HEK293 (cell line): ENCODE data around the gene TAOK3.

ENCODE experiments used
- CTCF ChIA-PET: fragments of 350-600 bp; formaldehyde crosslinking; extraction: SDS; loops from one replicate; lab custom pipeline; 2021; ENCODE audit warnings: antibody characterized with exemption; lab: Yijun Ruan, JAX
- POLR2A ChIA-PET: fragments of 300-600 bp; formaldehyde crosslinking; extraction: SDS; loops from one replicate; lab custom pipeline; 2020; ENCODE audit warnings: antibody characterized with exemption, inconsistent platforms; lab: Yijun Ruan, JAX
- H3K27ac ChIP-seq: fragments of 200-500 bp; sonication (Bioruptor generic); 2 replicates; pipeline ENCODE4 v1.5.1; 2014; ENCODE audit warnings: low read depth, low read length, control low read depth, inconsistent platforms; ENCODE audit errors: extremely low read depth
- H3K36me3 ChIP-seq, 2 experiments: fragments of 200-500 bp in 1 of 2; sonication (Bioruptor generic) in 1 of 2; 1 replicate in 1 of 2; 2 replicates in 1 of 2; pipeline ENCODE4 v1.5.1; 2014 to 2017; ENCODE audit warnings: inconsistent platforms in 2 of 2, low read length in 2 of 2; ENCODE audit not compliant: control insufficient read depth in 2 of 2, insufficient read depth in 1 of 2
- H3K4me1 ChIP-seq: fragments of 200-500 bp; sonication (Bioruptor generic); 2 replicates; pipeline ENCODE4 v1.5.1; 2014; ENCODE audit warnings: mild to moderate bottlenecking, low read length, inconsistent platforms; ENCODE audit not compliant: control insufficient read depth, insufficient read depth
- H3K4me3 ChIP-seq: 2 replicates; pipeline ENCODE4 v1.5.1; 2011; ENCODE audit warnings: low read depth, mild to moderate bottlenecking, control low read depth, low read length, moderate library complexity
- H3K9me3 ChIP-seq: fragments of 200-500 bp; sonication (Bioruptor generic); 2 replicates; pipeline ENCODE4 v1.5.1; 2014; ENCODE audit warnings: low read depth, low read length, inconsistent platforms; ENCODE audit not compliant: control insufficient read depth, insufficient read depth
- KLF1 ChIP-seq: fragments of 450-650 bp; formaldehyde crosslinking; IDR thresholded peaks from 2 replicates; pipeline ENCODE4 v1.5.1; 2016; ENCODE audit warnings: missing biosample characterization, missing genetic modification characterization
- KLF16 ChIP-seq: fragments of 450-650 bp; formaldehyde crosslinking; IDR thresholded peaks from 2 replicates; pipeline ENCODE4 v1.5.1; 2017; ENCODE audit warnings: missing biosample characterization, missing genetic modification characterization
- KLF7 ChIP-seq: fragments of 450-650 bp; formaldehyde crosslinking; IDR thresholded peaks from 2 replicates; pipeline ENCODE4 v1.5.1; 2016; ENCODE audit warnings: missing biosample characterization, missing genetic modification characterization, borderline replicate concordance
- SCRT1 ChIP-seq: fragments of 450-650 bp; formaldehyde crosslinking; IDR thresholded peaks from 2 replicates; pipeline ENCODE4 v1.5.1; 2016; ENCODE audit warnings: missing biosample characterization, missing genetic modification characterization, borderline replicate concordance
- ZBTB21 ChIP-seq: fragments of 450-650 bp; formaldehyde crosslinking; IDR thresholded peaks from 2 replicates; pipeline ENCODE4 v1.5.1; 2017; ENCODE audit warnings: missing biosample characterization, missing genetic modification characterization
- ZFHX2 ChIP-seq: fragments of 450-650 bp; formaldehyde crosslinking; conservative IDR thresholded peaks from 2 replicates; pipeline ENCODE4 v1.5.1; 2016; ENCODE audit warnings: missing biosample characterization, missing genetic modification characterization
- ZNF248 ChIP-seq: fragments of 450-650 bp; formaldehyde crosslinking; IDR thresholded peaks from 2 replicates; pipeline ENCODE4 v1.5.1; 2017; ENCODE audit warnings: missing biosample characterization, missing genetic modification characterization
- ZNF311 ChIP-seq: fragments of 450-650 bp; formaldehyde crosslinking; IDR thresholded peaks from 2 replicates; pipeline ENCODE4 v1.5.1; 2017; ENCODE audit warnings: missing biosample characterization, missing genetic modification characterization, borderline replicate concordance
- ZNF416 ChIP-seq: fragments of 450-650 bp; formaldehyde crosslinking; IDR thresholded peaks from 2 replicates; pipeline ENCODE4 v1.5.1; 2016; ENCODE audit warnings: missing biosample characterization, missing genetic modification characterization
- ZNF426 ChIP-seq: fragments of 450-650 bp; formaldehyde crosslinking; IDR thresholded peaks from 2 replicates; pipeline ENCODE4 v1.5.1; 2017; ENCODE audit warnings: missing biosample characterization, missing genetic modification characterization, mild to moderate bottlenecking, inconsistent platforms, moderate library complexity
- ZNF433 ChIP-seq: fragments of 450-650 bp; formaldehyde crosslinking; IDR thresholded peaks from 2 replicates; pipeline ENCODE4 v1.5.1; 2016; ENCODE audit warnings: missing biosample characterization, missing genetic modification characterization, low read depth
- ZNF560 ChIP-seq: fragments of 450-650 bp; formaldehyde crosslinking; IDR thresholded peaks from 2 replicates; pipeline ENCODE4 v1.5.1; 2017; ENCODE audit warnings: missing biosample characterization, missing genetic modification characterization, borderline replicate concordance
- ZNF610 ChIP-seq: fragments of 450-650 bp; formaldehyde crosslinking; IDR thresholded peaks from 2 replicates; pipeline ENCODE4 v1.5.1; 2016; ENCODE audit warnings: missing biosample characterization, missing genetic modification characterization, borderline replicate concordance
- ZNF701 ChIP-seq: fragments of 450-650 bp; formaldehyde crosslinking; IDR thresholded peaks from 2 replicates; pipeline ENCODE4 v1.5.1; 2016; ENCODE audit warnings: missing biosample characterization, missing genetic modification characterization
- ZNF707 ChIP-seq: fragments of 450-650 bp; formaldehyde crosslinking; IDR thresholded peaks from 2 replicates; pipeline ENCODE4 v1.5.1; 2016; ENCODE audit warnings: missing biosample characterization, missing genetic modification characterization
- ZNF777 ChIP-seq: fragments of 450-650 bp; formaldehyde crosslinking; IDR thresholded peaks from 2 replicates; pipeline ENCODE4 v1.5.1; 2017; ENCODE audit warnings: missing biosample characterization, missing genetic modification characterization, borderline replicate concordance
- ZSCAN30 ChIP-seq: fragments of 450-650 bp; IDR thresholded peaks from 2 replicates; pipeline ENCODE4 v1.5.1; 2018; ENCODE audit warnings: missing biosample characterization, mild to moderate bottlenecking, missing genetic modification characterization, moderate library complexity
- TF ChIP-seq, protein P1 (sequence below): fragments of 450-650 bp; formaldehyde crosslinking; IDR thresholded peaks from 2 replicates; pipeline ENCODE4 v1.5.0; 2017; ENCODE audit warnings: missing biosample characterization, missing genetic modification characterization, borderline replicate concordance
- TF ChIP-seq, protein P2 (sequence below): fragments of 450-650 bp; formaldehyde crosslinking; IDR thresholded peaks from 2 replicates; pipeline ENCODE4 v1.5.1; 2016; ENCODE audit warnings: missing biosample characterization, missing genetic modification characterization, low read depth
- TF ChIP-seq, protein P3 (sequence below): IDR thresholded peaks from 2 replicates; pipeline ENCODE4 v1.6.1; 2011; ENCODE audit warnings: mild to moderate bottlenecking, low read depth, low read length, borderline replicate concordance
- TF ChIP-seq, protein P4 (sequence below): fragments of 450-650 bp; formaldehyde crosslinking; IDR thresholded peaks from 2 replicates; pipeline ENCODE4 v1.5.1; 2017; ENCODE audit warnings: missing biosample characterization, missing genetic modification characterization

TAOK3 gene

DNA sequence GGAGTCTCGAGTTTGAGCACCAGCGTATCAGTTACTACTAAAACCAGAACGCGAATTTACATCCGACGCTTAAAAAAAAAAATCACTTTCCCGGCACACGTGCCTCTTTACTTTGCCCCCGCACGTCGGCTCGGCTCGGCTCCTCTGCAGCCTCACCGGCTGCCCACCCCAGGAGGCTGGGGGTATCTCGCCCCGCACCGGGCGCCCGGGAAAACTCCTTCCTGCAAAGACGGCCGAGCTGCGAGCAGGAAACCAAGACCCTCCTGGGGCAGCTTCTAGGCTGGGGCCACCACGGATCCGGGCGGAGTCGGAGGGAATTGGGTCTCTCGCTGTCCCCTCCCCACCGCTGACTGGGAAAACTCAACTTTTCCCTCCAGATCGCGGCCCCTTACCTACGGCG is 269.5 kb downstream of the TAOK3 start (continued):
- TF ChIP-seq SCRT1: no peak
- no peak for TF ChIP-seq ZNF426 (tag by site-specific recombination)
- no peak for TF ChIP-seq ZFHX2 (tag by site-specific recombination)
- TF ChIP-seq ZNF416 (tag by site-specific recombination): no peak
- no peak for TF ChIP-seq ZNF560 (tag by site-specific recombination)
- TF ChIP-seq ZNF701 (tag by site-specific recombination): no peak
- TF ChIP-seq ZNF433: no peak
- TF ChIP-seq ZNF311 (tag by site-specific recombination): no peak
- no peak for TF ChIP-seq ZNF248
- no peak for TF ChIP-seq KLF7 (tag by site-specific recombination)
- TF ChIP-seq, protein P1, sequence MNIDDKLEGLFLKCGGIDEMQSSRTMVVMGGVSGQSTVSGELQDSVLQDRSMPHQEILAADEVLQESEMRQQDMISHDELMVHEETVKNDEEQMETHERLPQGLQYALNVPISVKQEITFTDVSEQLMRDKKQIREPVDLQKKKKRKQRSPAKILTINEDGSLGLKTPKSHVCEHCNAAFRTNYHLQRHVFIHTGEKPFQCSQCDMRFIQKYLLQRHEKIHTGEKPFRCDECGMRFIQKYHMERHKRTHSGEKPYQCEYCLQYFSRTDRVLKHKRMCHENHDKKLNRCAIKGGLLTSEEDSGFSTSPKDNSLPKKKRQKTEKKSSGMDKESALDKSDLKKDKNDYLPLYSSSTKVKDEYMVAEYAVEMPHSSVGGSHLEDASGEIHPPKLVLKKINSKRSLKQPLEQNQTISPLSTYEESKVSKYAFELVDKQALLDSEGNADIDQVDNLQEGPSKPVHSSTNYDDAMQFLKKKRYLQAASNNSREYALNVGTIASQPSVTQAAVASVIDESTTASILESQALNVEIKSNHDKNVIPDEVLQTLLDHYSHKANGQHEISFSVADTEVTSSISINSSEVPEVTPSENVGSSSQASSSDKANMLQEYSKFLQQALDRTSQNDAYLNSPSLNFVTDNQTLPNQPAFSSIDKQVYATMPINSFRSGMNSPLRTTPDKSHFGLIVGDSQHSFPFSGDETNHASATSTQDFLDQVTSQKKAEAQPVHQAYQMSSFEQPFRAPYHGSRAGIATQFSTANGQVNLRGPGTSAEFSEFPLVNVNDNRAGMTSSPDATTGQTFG (tag by site-specific recombination): no peak
- TF ChIP-seq ZNF777 (tag by site-specific recombination): no peak
- no peak for TF ChIP-seq ZNF707

DNA sequence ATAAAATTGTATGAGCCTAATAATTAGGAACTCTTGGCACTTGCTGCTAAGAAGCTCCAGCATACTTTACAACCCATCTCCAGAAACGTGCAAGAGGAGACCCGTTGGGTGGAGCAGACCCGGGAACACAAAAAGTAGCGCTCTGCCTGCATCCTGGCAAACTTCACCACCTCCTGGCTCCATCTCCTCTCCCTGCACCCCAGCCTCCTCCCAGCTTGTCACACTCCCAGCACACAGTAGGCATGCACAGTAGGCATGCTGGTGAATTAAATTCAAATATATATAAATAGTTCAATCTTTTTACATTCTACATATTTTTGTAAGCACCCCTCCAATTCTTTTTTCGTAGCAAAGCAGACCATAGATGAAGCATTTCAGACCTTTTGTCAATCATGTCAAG is 270.1 kb downstream of the TAOK3 start:
- no peaks in the 10 kb centered on the region for H3K9me3 ChIP-seq
- ChIA-PET POLR2A (interaction anchor here (0.7 to 2.1 kb wide), 3 partner anchors 33 to 38 kb away, joined by 3 to 11 read pairs (median 5); partner anchors contain the start of gene PEBP1), CTCF (interaction anchor here (0.6 to 1.2 kb wide), 6 partner anchors 11 to 273 kb away, joined by 3 to 5 read pairs (median 4); no protein-coding TSS in a partner anchor)
- H3K36me3 ChIP-seq: no peaks in the 10 kb centered on the region
- no peak overlapping the region for H3K27ac ChIP-seq
- H3K4me3 ChIP-seq: peak overlapping the region; percentile 81
- TF ChIP-seq, protein P2, sequence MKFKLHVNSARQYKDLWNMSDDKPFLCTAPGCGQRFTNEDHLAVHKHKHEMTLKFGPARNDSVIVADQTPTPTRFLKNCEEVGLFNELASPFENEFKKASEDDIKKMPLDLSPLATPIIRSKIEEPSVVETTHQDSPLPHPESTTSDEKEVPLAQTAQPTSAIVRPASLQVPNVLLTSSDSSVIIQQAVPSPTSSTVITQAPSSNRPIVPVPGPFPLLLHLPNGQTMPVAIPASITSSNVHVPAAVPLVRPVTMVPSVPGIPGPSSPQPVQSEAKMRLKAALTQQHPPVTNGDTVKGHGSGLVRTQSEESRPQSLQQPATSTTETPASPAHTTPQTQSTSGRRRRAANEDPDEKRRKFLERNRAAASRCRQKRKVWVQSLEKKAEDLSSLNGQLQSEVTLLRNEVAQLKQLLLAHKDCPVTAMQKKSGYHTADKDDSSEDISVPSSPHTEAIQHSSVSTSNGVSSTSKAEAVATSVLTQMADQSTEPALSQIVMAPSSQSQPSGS (tag by site-specific recombination): no peak
- no peak for TF ChIP-seq ZNF610
- no peak for TF ChIP-seq KLF16 (tag by site-specific recombination)
- no peak for TF ChIP-seq ZBTB21
- TF ChIP-seq, protein P3, sequence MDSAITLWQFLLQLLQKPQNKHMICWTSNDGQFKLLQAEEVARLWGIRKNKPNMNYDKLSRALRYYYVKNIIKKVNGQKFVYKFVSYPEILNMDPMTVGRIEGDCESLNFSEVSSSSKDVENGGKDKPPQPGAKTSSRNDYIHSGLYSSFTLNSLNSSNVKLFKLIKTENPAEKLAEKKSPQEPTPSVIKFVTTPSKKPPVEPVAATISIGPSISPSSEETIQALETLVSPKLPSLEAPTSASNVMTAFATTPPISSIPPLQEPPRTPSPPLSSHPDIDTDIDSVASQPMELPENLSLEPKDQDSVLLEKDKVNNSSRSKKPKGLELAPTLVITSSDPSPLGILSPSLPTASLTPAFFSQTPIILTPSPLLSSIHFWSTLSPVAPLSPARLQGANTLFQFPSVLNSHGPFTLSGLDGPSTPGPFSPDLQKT: no peak
- TF ChIP-seq, protein P4, sequence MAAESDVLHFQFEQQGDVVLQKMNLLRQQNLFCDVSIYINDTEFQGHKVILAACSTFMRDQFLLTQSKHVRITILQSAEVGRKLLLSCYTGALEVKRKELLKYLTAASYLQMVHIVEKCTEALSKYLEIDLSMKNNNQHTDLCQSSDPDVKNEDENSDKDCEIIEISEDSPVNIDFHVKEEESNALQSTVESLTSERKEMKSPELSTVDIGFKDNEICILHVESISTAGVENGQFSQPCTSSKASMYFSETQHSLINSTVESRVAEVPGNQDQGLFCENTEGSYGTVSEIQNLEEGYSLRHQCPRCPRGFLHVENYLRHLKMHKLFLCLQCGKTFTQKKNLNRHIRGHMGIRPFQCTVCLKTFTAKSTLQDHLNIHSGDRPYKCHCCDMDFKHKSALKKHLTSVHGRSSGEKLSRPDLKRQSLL: peak; percentile 77
- no peak for TF ChIP-seq KLF7 (tag by site-specific recombination)
- TF ChIP-seq ZSCAN30 (tag by site-specific recombination): 0 out of 2 replicates have a peak, but pooled peaks have one; percentile 12
- TF ChIP-seq KLF1 (tag by site-specific recombination): no peak
- peaks cover 5% of the 10 kb centered on the region for H3K4me1 ChIP-seq
